Left renal cortex interstitium (tissue), 4 donors: ENCODE results near the gene RAD21L1. TPM values are rescaled to one million over a fixed set of nuclear protein-coding genes. Genes with fewer than 3 reads are reported as not detected.
"Not testable (repeated sequence)": the region's sequence is repeated elsewhere in the genome, so short reads cannot be mapped to it uniquely, and the experiment has no call there.

Experiments used
- DNase-seq, 4 donors: peaks; one replicate each; pipeline ENCODE4 v3.0.0-alpha.2; 2013; ENCODE audit warnings: low read depth in 4 of 4, low spot score in 2 of 4, missing footprints in 1 of 4
- polyA plus RNA-seq, 4 donors: library from polyadenylated mRNA; unstranded; fragments of 120-200 nt; gene quantifications; one replicate each; pipeline ENCODE4 v1.2.1, GENCODE V29; 2013; ENCODE audit not compliant: insufficient read length in 4 of 4

The RAD21L1 gene
- polyA plus RNA-seq, 4 donors = not detected

DNA sequence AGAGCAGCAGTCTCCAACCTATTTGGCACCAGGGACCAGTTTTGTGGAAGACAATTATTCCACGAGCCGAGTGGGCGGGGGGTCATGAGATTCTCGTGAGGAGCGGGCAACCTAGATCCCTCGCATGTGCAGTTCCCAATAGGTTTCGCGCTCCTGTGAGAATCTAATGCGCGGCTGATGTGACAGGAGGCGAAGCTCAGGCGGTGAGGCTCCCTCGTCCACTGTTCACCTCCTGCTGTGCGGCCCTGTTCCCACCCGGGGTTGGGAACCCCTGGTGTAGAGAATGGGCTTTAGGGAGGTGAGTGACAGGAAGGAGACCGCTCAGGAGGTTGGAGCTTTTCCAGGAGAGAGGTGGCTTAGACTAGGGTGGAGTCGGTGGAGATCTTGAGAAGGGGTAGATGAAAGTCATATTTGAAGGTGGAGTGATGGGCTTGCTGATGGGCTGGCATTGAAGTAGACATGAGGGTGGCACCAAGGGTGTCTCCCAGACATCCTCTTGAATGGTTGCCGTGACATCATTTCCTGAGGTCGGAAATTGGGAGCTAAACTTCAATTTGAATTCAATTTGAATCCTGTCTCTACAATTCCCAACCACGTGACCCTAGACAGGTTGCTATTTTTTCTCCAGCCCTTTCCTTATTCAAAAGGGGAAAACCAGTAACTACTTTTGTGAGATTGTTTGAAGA is 1.5 kb upstream of the RAD21L1 start:
- DNase-seq = no peak

DNA sequence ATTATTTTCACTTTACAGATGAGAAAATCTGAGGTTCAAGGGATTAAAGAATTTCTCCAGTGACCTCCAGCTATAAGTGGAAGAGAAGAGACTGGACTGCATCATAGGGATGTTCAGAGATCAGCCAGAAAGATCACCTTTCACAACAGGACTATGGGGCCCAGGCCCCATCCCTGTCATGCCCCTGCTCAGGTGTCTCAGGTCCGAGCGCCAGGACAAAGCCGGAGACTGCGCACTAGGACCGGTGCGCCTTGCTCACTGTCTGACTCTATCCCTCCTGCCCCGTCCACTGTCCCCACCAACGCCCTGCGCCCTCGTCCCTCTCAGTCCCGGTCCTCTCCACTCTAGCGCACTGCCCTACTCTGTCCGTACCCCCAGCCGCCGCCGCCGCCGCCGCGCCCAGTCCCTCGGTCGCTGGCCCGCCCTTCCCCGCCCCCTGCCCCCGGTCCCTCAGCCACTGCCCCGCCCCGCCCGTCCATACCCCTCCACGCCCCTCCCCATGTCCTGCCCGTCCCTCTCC is 521 bp upstream of the RAD21L1 start:
- DNase-seq = no peak

DNA sequence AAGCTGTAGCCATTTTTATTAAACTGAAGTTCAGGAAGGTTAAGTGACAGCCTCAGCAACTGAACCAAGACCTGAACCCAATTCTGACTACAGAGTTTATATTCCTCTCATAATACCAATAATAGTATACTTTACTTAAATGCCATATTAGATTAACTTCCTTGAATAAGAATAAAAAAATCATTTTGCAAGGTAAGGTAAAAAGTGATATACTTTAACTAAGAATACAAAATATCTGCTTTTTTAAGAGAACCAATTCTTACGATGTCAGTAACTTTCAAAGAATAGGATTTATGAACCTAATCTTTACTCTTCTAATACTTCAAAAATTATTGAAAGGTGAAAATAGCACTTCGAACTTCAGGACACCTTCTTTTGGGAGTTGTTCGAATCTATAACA is 3.7 kb downstream of the RAD21L1 start:
- DNase-seq = no peak

GRCh38 chr20:1232286-1233111 is 6.7 kb downstream of the RAD21L1 start:
- no peak for DNase-seq

DNA sequence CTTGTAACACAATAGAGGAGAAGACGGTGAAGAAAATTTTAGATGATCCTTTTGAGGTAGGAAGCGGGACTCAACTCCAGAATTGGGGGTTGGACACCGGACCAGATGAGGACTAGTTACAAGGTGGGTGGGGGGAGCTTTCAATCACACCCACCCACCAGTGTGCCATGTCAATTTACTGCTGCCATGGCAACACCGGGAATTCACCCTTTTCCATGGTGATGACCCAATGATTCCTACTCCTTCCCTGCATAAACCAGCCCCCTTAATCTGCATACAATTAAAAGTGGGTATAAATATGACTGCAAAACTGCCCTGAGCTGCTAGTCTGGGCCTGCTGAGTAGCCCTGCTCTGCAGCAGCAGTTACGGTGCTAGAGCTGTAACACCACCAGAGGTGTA is 14.7 kb downstream of the RAD21L1 start:
- DNase-seq = no peak

DNA sequence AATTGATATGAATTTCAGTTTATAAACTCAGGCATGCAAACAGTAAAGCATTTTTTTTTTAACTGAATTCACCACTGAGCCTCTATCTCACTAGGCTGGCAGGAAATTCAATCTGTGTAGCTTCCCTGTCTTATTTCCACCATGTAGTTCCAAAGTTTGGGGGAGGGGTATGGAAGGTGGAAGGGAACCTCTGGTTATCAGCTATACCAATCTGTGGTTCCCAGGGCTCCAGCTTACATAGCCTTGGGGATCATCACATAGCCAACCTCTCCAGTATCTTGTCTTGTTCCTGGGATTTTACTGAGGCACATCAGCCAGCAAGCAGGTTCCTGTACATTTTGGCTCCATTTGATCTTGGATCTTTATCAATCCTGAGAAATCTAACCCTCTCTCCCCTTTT is 15.6 kb downstream of the RAD21L1 start:
- DNase-seq = no peak

DNA sequence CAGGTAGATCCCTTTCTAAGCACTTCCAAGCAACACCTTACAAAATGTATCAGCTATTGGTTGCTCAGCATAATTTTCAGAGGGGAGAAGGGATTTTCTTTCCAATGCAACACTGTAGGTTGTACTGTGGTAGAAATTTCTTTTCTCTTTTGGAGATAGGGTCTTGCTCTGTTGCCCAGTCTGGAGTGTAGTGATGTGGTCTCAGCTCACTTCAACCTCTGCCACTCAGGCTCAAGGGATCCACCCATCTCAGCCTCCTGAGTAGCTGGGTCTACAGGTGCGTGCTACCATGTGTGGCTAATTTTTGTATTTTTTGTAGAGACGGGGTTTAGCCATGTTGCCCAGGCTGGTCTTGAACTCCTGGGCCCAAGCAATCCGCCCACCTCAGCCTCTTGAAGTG is 16.3 kb downstream of the RAD21L1 start:
- DNase-seq = no peak

- no peak for DNase-seq
Observed at GRCh38 chr20:1242530-1242929, 16.7 kb downstream of the RAD21L1 start.

- DNase-seq = no peak
Observed at GRCh38 chr20:1245578-1245977, 19.7 kb downstream of the RAD21L1 start.

- no peak for DNase-seq
Observed at GRCh38 chr20:1247689-1248088, 21.8 kb downstream of the RAD21L1 start.

DNA sequence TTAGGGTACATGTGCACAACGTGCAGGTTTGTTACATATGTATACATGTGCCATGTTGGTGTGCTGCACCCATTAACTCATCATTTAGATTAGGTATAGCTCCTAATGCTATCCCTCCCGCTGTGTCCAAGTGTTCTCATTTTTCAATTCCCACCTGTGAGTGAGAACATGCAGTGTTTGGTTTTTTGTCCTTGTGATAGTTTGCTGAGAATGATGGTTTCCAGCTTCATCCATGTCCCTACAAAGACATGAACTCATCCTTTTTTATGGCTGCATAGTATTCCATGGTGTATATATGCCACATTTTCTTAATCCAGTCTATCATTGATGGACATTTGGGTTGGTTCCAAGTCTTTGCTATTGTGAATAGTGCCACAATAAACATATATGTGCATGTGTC is 24.4 kb downstream of the RAD21L1 start:
- DNase-seq = not testable (repeated sequence)

DNA sequence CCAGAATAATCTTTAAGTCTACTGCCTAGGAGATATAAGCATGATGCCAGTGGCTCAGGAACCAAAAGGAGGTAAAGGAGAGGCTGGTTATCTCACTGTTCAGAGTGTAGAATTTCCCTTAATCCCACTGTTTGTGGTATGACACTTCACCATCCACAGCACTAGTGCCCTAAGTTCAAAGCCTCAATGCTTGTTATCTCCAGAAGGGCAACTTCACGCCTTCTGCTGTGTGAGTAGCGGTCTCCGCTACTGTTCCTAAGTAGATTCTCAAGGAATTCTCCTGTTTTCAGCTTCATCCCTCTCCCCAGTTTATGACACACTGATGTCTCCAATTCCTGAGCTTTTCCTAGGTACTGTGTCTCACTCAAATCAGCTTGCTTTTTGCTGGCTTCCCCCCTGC is 26.6 kb downstream of the RAD21L1 start:
- no peak for DNase-seq

DNA sequence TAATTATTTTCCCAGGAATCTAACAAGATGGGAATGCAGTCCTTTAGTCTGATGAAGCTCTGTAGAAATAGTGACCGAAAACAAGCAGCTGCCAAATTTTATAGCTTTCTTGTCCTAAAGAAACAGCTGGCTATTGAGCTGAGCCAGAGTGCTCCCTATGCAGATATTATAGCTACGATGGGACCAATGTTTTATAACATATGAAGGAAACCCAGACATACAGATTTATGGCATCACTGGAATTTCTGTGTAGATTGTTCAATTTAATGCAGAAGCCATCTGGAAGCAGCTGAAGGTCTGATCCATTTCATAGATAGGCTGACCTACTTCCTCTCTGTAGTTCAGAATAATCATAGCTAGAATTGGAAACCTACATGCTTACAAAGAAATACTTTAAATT is 28.4 kb downstream of the RAD21L1 start:
- peak in 1 of 4 donors; percentile 8 for DNase-seq

DNA sequence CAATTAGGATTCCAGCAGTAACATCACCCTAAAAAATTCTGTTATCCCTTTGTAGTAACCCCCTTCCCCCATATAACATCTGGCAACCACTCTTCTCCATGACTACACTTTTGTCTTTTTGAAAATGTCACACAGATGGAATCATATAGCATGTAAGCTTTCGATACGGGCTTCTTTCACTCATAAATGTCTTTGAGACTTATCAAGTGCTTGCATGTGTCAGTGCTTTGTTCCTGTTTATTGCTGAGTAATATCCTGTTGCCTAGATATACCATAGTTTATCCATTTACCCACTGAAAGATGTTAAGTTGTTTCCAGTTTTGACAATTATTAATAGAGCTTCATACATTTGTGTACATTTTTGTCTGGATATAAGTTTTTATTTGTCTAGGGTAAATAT is 29.8 kb downstream of the RAD21L1 start:
- DNase-seq = no peak

GRCh38 chr20:1263853-1264252 is 38.0 kb downstream of the RAD21L1 start:
- DNase-seq = no peak

DNA sequence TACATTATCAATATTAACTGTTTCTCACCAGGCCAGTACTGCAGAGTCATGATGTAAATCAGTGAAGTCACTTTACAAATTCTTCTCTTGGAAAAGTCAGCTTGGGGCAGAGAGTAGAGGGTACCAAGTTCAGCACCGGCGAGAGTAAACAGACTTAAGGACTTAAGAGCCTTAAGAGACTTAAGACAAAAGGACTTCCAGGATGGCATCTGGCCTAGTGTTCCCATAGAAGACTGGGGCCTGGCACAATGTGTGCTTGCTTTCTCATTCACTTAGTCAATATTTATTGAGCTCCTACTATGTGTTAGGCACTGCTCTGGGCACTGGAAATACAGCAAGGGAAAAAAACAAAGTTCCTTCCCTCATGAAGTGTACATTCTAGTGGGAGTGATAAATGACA is 38.9 kb downstream of the RAD21L1 start:
- no peak for DNase-seq

- no peak for DNase-seq
Observed at GRCh38 chr20:1265226-1265915, 39.5 kb downstream of the RAD21L1 start.

DNA sequence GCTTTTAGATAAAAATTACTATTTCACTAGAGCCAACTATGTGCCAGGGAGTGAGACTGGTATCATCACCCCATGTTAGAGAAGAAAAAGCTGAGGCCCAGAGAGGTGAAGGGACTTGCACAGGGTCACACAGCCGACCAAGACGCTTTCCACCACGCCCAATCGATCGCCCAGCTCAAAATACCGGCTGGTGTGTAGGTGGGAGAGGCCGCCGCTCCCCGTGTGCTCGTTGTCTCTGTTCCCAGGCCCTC is 40.0 kb downstream of the RAD21L1 start:
- DNase-seq = no peak

DNA sequence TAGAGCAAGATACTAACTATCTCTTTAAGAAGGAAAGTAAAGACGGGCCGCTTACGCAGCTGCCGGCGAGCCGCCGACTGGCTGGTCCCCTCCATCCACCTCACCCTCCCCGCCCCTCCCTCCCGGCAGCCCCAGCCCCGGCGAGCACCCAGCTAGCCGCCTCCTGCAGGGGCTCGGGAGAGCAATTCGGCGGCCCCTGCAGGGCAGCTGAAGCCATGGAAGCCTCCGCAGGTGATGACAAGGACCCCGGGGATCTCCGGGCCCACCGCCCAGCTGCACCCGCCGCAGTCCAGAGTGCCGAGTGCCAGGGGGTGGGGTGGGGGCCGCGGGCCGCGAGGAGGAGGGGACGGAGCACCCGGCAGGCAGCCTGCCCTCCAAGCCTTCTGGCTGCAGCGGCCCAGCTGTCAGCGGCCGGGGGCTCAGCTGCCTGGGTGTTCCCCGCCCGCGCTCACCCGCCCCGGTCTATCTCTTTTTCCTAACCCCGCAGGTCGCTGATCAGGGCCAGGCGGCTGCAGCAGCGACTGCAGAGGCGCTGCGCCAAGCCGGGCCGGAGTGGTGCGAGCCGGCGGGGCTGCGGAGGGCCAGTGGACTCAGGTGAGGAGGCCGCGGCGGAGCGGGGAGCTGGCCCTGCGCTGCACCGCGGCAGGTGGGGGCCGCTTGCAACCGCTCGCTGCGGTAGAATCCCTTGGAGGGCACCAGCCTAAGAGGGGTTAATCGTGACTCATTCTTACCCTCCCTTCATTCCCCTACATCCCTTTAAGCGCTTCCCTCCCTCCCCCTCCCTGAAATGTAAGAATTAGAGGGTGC is 40.5 kb downstream of the RAD21L1 start, which contains the start of gene SNPH:
SNPH (plus strand) TSS at position 128 of the 807 bp plus-strand sequence. CDS start 29,946 bp downstream, outside the sequence.
- DNase-seq = peak in 3 of 4 donors; percentile 13 to 49 (median 31)

GRCh38 chr20:1267161-1267560 is 41.3 kb downstream of the RAD21L1 start:
- DNase-seq = no peak
